Measurements from ENCODE around the gene ACE.

GRCh38 chr17:63524051-63524450 lies 47.2 kb downstream of the ACE start:
- TF ChIP-seq CTCF (conservative IDR thresholded peaks at IDR 0.05; ENCODE audit: low read depth, low read length) (no peak), EZH2 (IDR thresholded peaks at IDR 0.05; ENCODE audit: low read length, unreplicated experiment) (no peak)

Measured in PC-3 (cell line).